HG02885 (cell line): ENCODE results near the gene PLCL2.

Experiments
- ATAC-seq: cut with Tn5 transposase; IDR thresholded peaks from one replicate; pipeline ENCODE4 v1.9.1; 2021; ENCODE audit warnings: mild to moderate bottlenecking; ENCODE audit not compliant: unreplicated experiment, poor library complexity

The PLCL2 gene

GRCh38 chr3:16888785-16889607 lies 4.2 kb downstream of the PLCL2 start:
- ATAC-seq = peak; percentile 42

- ATAC-seq = no peak
Observed at GRCh38 chr3:16890597-16891333, 6.0 kb downstream of the PLCL2 start.

- no peak for ATAC-seq
Observed at GRCh38 chr3:16893618-16894200, 9.0 kb downstream of the PLCL2 start.

GRCh38 chr3:16896094-16896627 lies 11.4 kb downstream of the PLCL2 start:
- ATAC-seq = no peak

- no peak for ATAC-seq
Observed at GRCh38 chr3:16896820-16897219, 12.1 kb downstream of the PLCL2 start.

GRCh38 chr3:16897254-16897926 lies 12.6 kb downstream of the PLCL2 start:
- peak; percentile 73 for ATAC-seq

GRCh38 chr3:16898595-16899395 lies 14.0 kb downstream of the PLCL2 start:
- no peak for ATAC-seq

GRCh38 chr3:16899919-16900318 lies 15.2 kb downstream of the PLCL2 start:
- no peak for ATAC-seq

- no peak for ATAC-seq
Observed at GRCh38 chr3:16900779-16901440, 16.2 kb downstream of the PLCL2 start.

GRCh38 chr3:16904423-16905417 lies 20.0 kb downstream of the PLCL2 start:
- no peak for ATAC-seq

GRCh38 chr3:16905704-16906103 lies 20.9 kb downstream of the PLCL2 start:
- ATAC-seq = no peak

GRCh38 chr3:16906682-16907081 lies 21.9 kb downstream of the PLCL2 start:
- ATAC-seq = peak; percentile 31

GRCh38 chr3:16907243-16907642 lies 22.5 kb downstream of the PLCL2 start:
- ATAC-seq = peak; percentile 72

GRCh38 chr3:16908016-16908807 lies 23.5 kb downstream of the PLCL2 start:
- no peak for ATAC-seq

- ATAC-seq = no peak
Observed at GRCh38 chr3:16908896-16909295, 24.1 kb downstream of the PLCL2 start.

GRCh38 chr3:16909802-16910201 lies 25.0 kb downstream of the PLCL2 start:
- no peak for ATAC-seq

GRCh38 chr3:16910207-16910606 lies 25.5 kb downstream of the PLCL2 start:
- no peak for ATAC-seq
